Mucosa of descending colon (tissue), 3 donors: ENCODE data around the gene STPG4. TPM values are rescaled to one million over a fixed set of nuclear protein-coding genes. Genes with fewer than 3 reads are reported as not detected.

Experiments
- ATAC-seq: fragments of 200-7000 bp; cut with Tn5 transposase; one replicate; pipeline ENCODE4 v1.9.1; 2020; ENCODE audit warnings: mild to moderate bottlenecking, moderate library complexity
- DNase-seq, 3 donors: peaks; one replicate each; pipeline ENCODE4 v3.0.0-alpha.2; 2020
- H3K36me3 ChIP-seq: fragments of 200-600 bp; one replicate; pipeline ENCODE4 v1.8.0; 2021; ENCODE audit warnings: low read depth, mild to moderate bottlenecking
- H3K4me1 ChIP-seq: fragments of 200-600 bp; one replicate; pipeline ENCODE4 v1.8.0; 2021; ENCODE audit warnings: low read depth, mild to moderate bottlenecking
- H3K4me3 ChIP-seq: fragments of 200-600 bp; one replicate; pipeline ENCODE4 v1.8.0; 2021; ENCODE audit warnings: mild to moderate bottlenecking
- H3K9me3 ChIP-seq: fragments of 200-600 bp; one replicate; pipeline ENCODE4 v1.8.0; 2021; ENCODE audit warnings: mild to moderate bottlenecking
- intact Hi-C, 2 donors: fragments of 100-400 bp; cut with DNase I in 1 of 2; cut with micrococcal nuclease in 1 of 2; formaldehyde crosslinking; loops; one replicate each; pipeline versions ENCODE4 v1.11.0 to v1.11.1; 2022; cut with DNase I, micrococcal nuclease
- total RNA-seq, 3 donors: library from RNA; stranded (reverse); fragmentation: NEBNext Ultra II Directional in 2 of 3; extraction: Animal tissue kit (Norgen Biotek cat#: 25700) in 2 of 3; gene quantifications; one replicate each; pipeline versions ENCODE4 v1.2.1 to v1.2.4, GENCODE V29; 2021 to 2023
- TF ChIP-seq, protein P1 (sequence below): fragments of 200-600 bp; IDR thresholded peaks from one replicate; pipeline ENCODE4 v1.8.0; 2022; ENCODE audit warnings: antibody characterized with exemption, mild to moderate bottlenecking
- donor health status: DM: no; HTN: no; CAD: no; lungs with moderate emphysema.
- donor health status: DM: no; HTN: no; CAD: no.
- donor health status: DM: no; HTN: yes; CAD: no.

The STPG4 gene
- total RNA-seq, 3 donors from 2014 or later = 0.46 to 0.63 TPM; not detected in 1

DNA sequence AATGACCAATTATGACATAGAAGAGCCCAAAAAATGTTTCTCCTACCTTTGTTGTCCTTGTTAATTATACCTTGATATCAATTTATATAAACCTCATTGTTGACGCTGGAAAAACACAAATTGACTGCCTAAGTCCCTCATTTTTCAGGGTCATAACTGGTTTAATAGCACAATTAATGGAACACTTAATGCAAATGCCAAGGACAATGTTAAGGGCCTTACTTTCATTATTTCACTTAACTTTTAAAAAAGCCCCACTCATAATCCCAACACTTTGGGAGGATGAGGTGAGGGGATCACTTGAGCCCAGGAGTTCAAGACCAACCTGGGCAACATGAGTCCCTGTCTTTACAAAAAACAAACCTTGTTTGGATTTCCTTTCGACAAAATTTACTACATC is 3.5 kb upstream of the STPG4 start:
- no peaks in the 10 kb centered on the region for H3K36me3 ChIP-seq
- H3K9me3 ChIP-seq = no peaks in the 10 kb centered on the region
- TF ChIP-seq, protein P1, sequence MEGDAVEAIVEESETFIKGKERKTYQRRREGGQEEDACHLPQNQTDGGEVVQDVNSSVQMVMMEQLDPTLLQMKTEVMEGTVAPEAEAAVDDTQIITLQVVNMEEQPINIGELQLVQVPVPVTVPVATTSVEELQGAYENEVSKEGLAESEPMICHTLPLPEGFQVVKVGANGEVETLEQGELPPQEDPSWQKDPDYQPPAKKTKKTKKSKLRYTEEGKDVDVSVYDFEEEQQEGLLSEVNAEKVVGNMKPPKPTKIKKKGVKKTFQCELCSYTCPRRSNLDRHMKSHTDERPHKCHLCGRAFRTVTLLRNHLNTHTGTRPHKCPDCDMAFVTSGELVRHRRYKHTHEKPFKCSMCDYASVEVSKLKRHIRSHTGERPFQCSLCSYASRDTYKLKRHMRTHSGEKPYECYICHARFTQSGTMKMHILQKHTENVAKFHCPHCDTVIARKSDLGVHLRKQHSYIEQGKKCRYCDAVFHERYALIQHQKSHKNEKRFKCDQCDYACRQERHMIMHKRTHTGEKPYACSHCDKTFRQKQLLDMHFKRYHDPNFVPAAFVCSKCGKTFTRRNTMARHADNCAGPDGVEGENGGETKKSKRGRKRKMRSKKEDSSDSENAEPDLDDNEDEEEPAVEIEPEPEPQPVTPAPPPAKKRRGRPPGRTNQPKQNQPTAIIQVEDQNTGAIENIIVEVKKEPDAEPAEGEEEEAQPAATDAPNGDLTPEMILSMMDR = no peak
- peaks cover 6% of the 10 kb centered on the region for H3K4me1 ChIP-seq
- H3K4me3 ChIP-seq = no peak overlapping the region
- intact Hi-C loops = no loop called here
- no peak for ATAC-seq
- DNase-seq = no peak

DNA sequence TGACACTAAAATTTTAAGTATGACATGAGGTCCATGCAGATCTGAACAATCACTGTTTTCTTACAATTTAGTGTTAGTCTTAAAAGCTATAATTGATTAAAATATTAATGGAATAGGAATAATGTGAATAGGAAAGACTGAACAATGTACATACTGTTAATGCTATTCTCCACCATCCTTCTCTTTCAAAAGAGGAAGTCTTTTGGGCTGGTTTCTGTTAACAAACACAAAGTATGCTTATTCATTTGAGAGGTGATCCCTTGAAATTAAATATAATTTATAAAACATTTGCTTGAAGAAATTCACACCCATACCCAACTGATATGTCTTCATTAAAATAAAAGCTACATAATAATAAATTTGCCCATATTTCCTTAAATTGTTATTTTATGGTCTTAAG is 2.3 kb downstream of the STPG4 start:
- TF ChIP-seq, protein P1 = no peak
- H3K36me3 ChIP-seq = no peaks in the 10 kb centered on the region
- intact Hi-C loops = no loop called here
- no peaks in the 10 kb centered on the region for H3K4me1 ChIP-seq
- no peaks in the 10 kb centered on the region for H3K9me3 ChIP-seq
- no peak overlapping the region for H3K4me3 ChIP-seq
- no peak for DNase-seq
- no peak for ATAC-seq

DNA sequence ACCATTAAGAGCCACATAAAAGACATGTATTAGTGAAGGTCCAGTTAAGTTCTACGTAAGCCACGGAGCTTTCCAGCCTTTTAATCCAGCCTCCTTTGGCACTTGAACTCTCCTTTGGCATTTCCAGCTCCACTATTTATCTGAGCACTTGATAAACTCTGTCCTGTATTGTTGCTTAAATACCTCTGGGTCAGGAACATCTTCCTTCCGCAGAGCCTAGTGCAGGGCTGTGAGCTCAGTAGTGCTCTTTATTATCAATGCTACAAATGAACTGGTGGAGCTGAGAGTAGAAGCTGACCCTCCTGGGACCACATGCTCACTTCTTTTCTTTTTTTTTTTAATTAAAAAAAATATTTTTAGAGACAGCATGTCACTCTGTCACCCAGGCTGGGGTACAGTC is 4.9 kb downstream of the STPG4 start:
- DNase-seq (no peak), ATAC-seq (no peak)
- Histone ChIP-seq H3K9me3 (no peaks in the 10 kb centered on the region), H3K36me3 (no peaks in the 10 kb centered on the region), H3K4me3 (no peak overlapping the region), H3K4me1 (no peaks in the 10 kb centered on the region)
- intact Hi-C loops = no loop called here
- TF ChIP-seq, protein P1 = no peak

DNA sequence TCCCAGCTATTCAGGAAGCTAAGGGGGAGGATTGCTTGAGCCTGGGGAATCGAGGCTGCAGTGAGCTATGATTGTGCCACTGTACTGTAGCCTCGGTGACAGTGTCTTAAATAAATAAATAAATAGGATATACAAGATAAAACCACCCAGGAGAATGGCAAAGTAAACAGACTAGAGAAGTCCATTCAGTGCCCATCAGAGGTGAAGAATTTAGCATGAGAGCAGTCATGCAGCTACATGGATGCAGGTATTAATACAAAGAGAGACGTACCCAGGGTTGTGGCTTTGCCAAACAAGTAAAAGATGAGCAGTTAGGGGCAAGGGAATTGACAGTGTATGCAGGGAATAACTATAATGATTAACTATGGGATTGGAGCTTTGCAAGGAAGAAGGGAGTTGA is 8.1 kb downstream of the STPG4 start:
- H3K4me3 ChIP-seq = no peak overlapping the region
- H3K36me3 ChIP-seq = no peaks in the 10 kb centered on the region
- H3K9me3 ChIP-seq = no peaks in the 10 kb centered on the region
- intact Hi-C loops = no loop called here
- ATAC-seq = no peak
- TF ChIP-seq, protein P1 = no peak
- DNase-seq = no peak
- H3K4me1 ChIP-seq = no peaks in the 10 kb centered on the region

DNA sequence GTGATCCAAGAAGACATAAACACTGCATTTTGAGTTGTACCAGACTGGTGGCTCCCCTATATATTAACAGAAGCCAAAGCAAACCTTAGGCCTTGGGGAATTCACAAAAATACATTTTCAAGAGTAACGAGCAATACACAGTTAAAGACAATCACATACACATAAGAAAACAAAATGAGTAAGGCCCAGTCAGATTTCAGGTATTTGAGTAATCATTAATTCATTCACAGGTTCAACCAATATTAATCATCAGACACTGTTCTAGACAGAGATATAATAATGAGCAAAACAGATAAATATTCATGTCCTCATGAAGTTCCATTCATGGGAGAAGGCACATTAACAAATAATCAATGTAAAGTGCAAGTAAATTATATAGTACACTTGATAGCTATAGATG is 9.6 kb downstream of the STPG4 start:
- Histone ChIP-seq H3K9me3 (no peaks in the 10 kb centered on the region), H3K4me3 (no peak overlapping the region), H3K36me3 (no peaks in the 10 kb centered on the region), H3K4me1 (no peaks in the 10 kb centered on the region)
- ATAC-seq (no peak), DNase-seq (no peak)
- TF ChIP-seq, protein P1 = no peak
- intact Hi-C loops = no loop called here

DNA sequence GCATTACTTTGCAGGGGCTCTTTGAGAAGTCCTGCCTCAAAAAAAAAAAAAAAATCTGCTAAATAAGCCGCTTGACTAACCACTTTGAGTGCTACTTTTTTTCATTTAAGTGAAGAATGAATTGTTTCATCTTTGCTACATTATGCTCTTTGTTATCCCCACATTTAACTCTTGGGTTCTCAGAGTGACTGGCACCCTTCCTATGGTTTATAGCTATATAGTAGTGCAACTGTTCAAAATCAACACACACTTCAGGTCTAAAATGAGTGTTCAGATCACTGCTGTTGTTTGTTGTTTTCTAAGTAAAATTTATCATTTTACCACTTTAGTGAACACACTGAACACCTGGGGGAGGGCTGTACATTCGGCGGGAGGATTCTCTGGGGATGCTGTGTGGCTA is 13.6 kb downstream of the STPG4 start:
- ATAC-seq (no peak), DNase-seq (no peak)
- H3K9me3 ChIP-seq = no peaks in the 10 kb centered on the region
- TF ChIP-seq, protein P1 = no peak
- no peak overlapping the region for H3K4me3 ChIP-seq
- H3K4me1 ChIP-seq = no peaks in the 10 kb centered on the region
- intact Hi-C loops = no loop called here
- no peaks in the 10 kb centered on the region for H3K36me3 ChIP-seq
